CD14-positive monocyte (primary cell): ENCODE data around the gene NFU1. TPM values are rescaled to one million over a fixed set of nuclear protein-coding genes. Genes with fewer than 3 reads are reported as not detected.

Experiments used
- DNase-seq, 3 donors: peaks; one replicate each; pipeline ENCODE4 v3.0.0-alpha.2; 2011 to 2022
- H2AFZ ChIP-seq: 2 replicates; pipeline ENCODE4 v1.6.0; 2012; ENCODE audit warnings: mild to moderate bottlenecking, low read depth, low read length, inconsistent platforms; ENCODE audit not compliant: insufficient read depth, poor library complexity, severe bottlenecking
- H3K27ac ChIP-seq, 2 donors: 1 replicate in 1 of 2; 2 replicates in 1 of 2; pipeline ENCODE4 v1.5.1; 2012 to 2013; ENCODE audit warnings: low read length in 2 of 2, control low read depth in 1 of 2, inconsistent platforms in 1 of 2, low read depth in 1 of 2, mild to moderate bottlenecking in 1 of 2
- H3K27me3 ChIP-seq, 2 donors: one replicate each; pipeline versions ENCODE4 v1.6.0 to v1.6.1; 2011 to 2013; ENCODE audit warnings: low read length in 2 of 2; ENCODE audit not compliant: control insufficient read depth in 2 of 2, insufficient read depth in 2 of 2
- H3K36me3 ChIP-seq, 2 donors: replicated peaks in 1 of 2; 1 replicate in 1 of 2; 2 replicates in 1 of 2; pipeline versions ENCODE4 v1.5.1 to v1.6.1; 2012 to 2013; ENCODE audit warnings: low read length in 2 of 2, control low read depth in 1 of 2, inconsistent platforms in 1 of 2, mild to moderate bottlenecking in 1 of 2; ENCODE audit not compliant: insufficient read depth in 2 of 2, control insufficient read depth in 1 of 2
- H3K4me1 ChIP-seq, 2 donors: 1 replicate in 1 of 2; 2 replicates in 1 of 2; pipeline versions ENCODE4 v1.5.1 to v1.6.1; 2012 to 2013; ENCODE audit warnings: low read length in 2 of 2, control low read depth in 1 of 2, inconsistent platforms in 1 of 2, mild to moderate bottlenecking in 1 of 2, moderate library complexity in 1 of 2; ENCODE audit not compliant: insufficient read depth in 2 of 2, control insufficient read depth in 1 of 2
- H3K4me2 ChIP-seq: replicated peaks from 2 replicates; pipeline ENCODE3; 2012; ENCODE audit warnings: low read length, moderate library complexity, mild to moderate bottlenecking; ENCODE audit not compliant: poor library complexity, severe bottlenecking; ENCODE audit errors: extremely low read depth
- H3K4me3 ChIP-seq, 3 experiments: fragments of 200-600 bp in 1 of 3; sonication (generic) in 1 of 3; replicated peaks in 1 of 3; 1 replicate in 2 of 3; 2 replicates in 1 of 3; pipeline ENCODE4 v1.5.1; 2011 to 2013; ENCODE audit warnings: low read length in 3 of 3, mild to moderate bottlenecking in 3 of 3, control low read depth in 2 of 3, low read depth in 2 of 3, inconsistent platforms in 1 of 3, moderate library complexity in 1 of 3
- H3K79me2 ChIP-seq: 2 replicates; pipeline ENCODE4 v1.6.0; 2012; ENCODE audit warnings: mild to moderate bottlenecking, control low read depth, inconsistent platforms, low read length, moderate library complexity; ENCODE audit not compliant: insufficient read depth
- H3K9ac ChIP-seq: 2 replicates; pipeline ENCODE4 v1.6.0; 2017; ENCODE audit warnings: low read length, mild to moderate bottlenecking; ENCODE audit not compliant: insufficient read depth, poor library complexity, severe bottlenecking
- H3K9me3 ChIP-seq, 2 donors: replicated peaks in 1 of 2; 1 replicate in 1 of 2; 2 replicates in 1 of 2; pipeline versions ENCODE4 v1.5.1 to v1.6.1; 2012 to 2013; ENCODE audit warnings: low read length in 2 of 2, control low read depth in 1 of 2; ENCODE audit not compliant: control insufficient read depth in 1 of 2, insufficient read depth in 1 of 2
- H4K20me1 ChIP-seq: 2 replicates; pipeline ENCODE4 v1.6.0; 2012; ENCODE audit warnings: mild to moderate bottlenecking, low read length, control low read depth, moderate library complexity; ENCODE audit not compliant: insufficient read depth
- H3K27ac Mint-ChIP-seq, 7 donors: one replicate each; pipeline ENCODE4 v1.8.0; 2020; ENCODE audit warnings: mild to moderate bottlenecking in 7 of 7, mixed read lengths in 7 of 7, moderate library complexity in 6 of 7, inconsistent platforms in 2 of 7
- H3K27me3 Mint-ChIP-seq, 3 donors: one replicate each; pipeline ENCODE4 v1.8.0; 2021 to 2022; ENCODE audit warnings: low read depth in 3 of 3, mild to moderate bottlenecking in 3 of 3, mixed read lengths in 3 of 3, moderate library complexity in 3 of 3, inconsistent platforms in 1 of 3
- H3K36me3 Mint-ChIP-seq, 2 donors: one replicate each; pipeline ENCODE4 v1.8.0; 2020; ENCODE audit warnings: mixed read lengths in 2 of 2, inconsistent platforms in 1 of 2, mild to moderate bottlenecking in 1 of 2
- H3K4me1 Mint-ChIP-seq: one replicate; pipeline ENCODE4 v1.8.0; 2020; ENCODE audit warnings: mild to moderate bottlenecking, mixed read lengths
- H3K4me3 Mint-ChIP-seq, 2 donors: one replicate each; pipeline ENCODE4 v1.8.0; 2020; ENCODE audit warnings: mild to moderate bottlenecking in 2 of 2, mixed read lengths in 2 of 2, moderate library complexity in 1 of 2
- H3K9me3 Mint-ChIP-seq, 7 donors: one replicate each; pipeline ENCODE4 v1.8.0; 2020 to 2022; ENCODE audit warnings: mixed read lengths in 7 of 7, mild to moderate bottlenecking in 6 of 7, moderate library complexity in 6 of 7, inconsistent platforms in 2 of 7
- CTCF ChIP-seq: fragments of 200-600 bp; IDR thresholded peaks from one replicate; pipeline ENCODE4 v1.8.0; 2022; ENCODE audit warnings: antibody characterized with exemption, mild to moderate bottlenecking
- WGBS: methylation state at CpG from one replicate; pipeline ENCODE4 v1.1.5; 2013; ENCODE audit warnings: missing lambda C conversion rate; ENCODE audit not compliant: insufficient coverage; 5-methylcytosine and 5-hydroxymethylcytosine counted together
- intact Hi-C, 2 donors: fragments of 100-400 bp; cut with micrococcal nuclease; formaldehyde crosslinking; loops; one replicate each; pipeline versions ENCODE4 v1.15.0 to v1.15.1; 2023
- polyA plus RNA-seq, 3 donors: library from polyadenylated mRNA; depleted of rRNA in 1 of 3; unstranded in 2 of 3; stranded (reverse) in 1 of 3; fragments of 300-500 nt in 2 of 3; fragments of >200 nt in 1 of 3; fragmentation: Illumina TruSeq in 2 of 3; gene quantifications; 1 replicate in 2 of 3; 2 replicates in 1 of 3; pipeline ENCODE4 v1.2.3, GENCODE V29; 2012 to 2021

Gene NFU1
- polyA plus RNA-seq, 3 donors, result 10.5 to 56.1 (median 43.0) TPM

GRCh38 chr2:69390001-69390400 is 47.2 kb downstream of the NFU1 start:
- no peaks in the 10 kb centered on the region for H3K9me3 ChIP-seq
- H3K4me2 ChIP-seq, result no peak overlapping the region
- peaks cover 21% of the 10 kb centered on the region for H3K79me2 ChIP-seq
- H4K20me1 ChIP-seq, result no peaks in the 10 kb centered on the region
- H3K4me1 ChIP-seq, result peaks cover 31 to 36% of the 10 kb centered on the region in 2 donors
- H3K27ac ChIP-seq, result no peak overlapping the region
- Mint-ChIP-seq H3K9me3 (no peaks in the 10 kb centered on the region), H3K36me3 (peaks cover 14% of the 10 kb centered on the region in 2 donors), H3K27ac (no peak overlapping the region), H3K4me1 (peaks cover 36% of the 10 kb centered on the region), H3K27me3 (peaks cover 0 to 1% (median 0%) of the 10 kb centered on the region in 3 donors), H3K4me3 (no peak overlapping the region)
- intact Hi-C loops, result no loop called here
- H2AFZ ChIP-seq, result no peak overlapping the region
- H3K36me3 ChIP-seq, result peaks cover 0 to 13% of the 10 kb centered on the region in 2 donors
- TF ChIP-seq CTCF, result no peak
- H3K27me3 ChIP-seq, result no peaks in the 10 kb centered on the region
- H3K4me3 ChIP-seq, result no peak overlapping the region
- no peak overlapping the region for H3K9ac ChIP-seq
- WGBS, result 96% methylated on average over 3 of the region's 3 CpGs
- no peak for DNase-seq

- Mint-ChIP-seq H3K36me3 (peaks cover 8% of the 10 kb centered on the region in 2 donors), H3K4me3 (no peak overlapping the region), H3K27me3 (peaks cover 0 to 2% (median 1%) of the 10 kb centered on the region in 3 donors), H3K27ac (no peak overlapping the region), H3K9me3 (no peaks in the 10 kb centered on the region), H3K4me1 (peaks cover 40% of the 10 kb centered on the region)
- Histone ChIP-seq H3K4me1 (peaks cover 31 to 36% of the 10 kb centered on the region in 2 donors), H2AFZ (no peak overlapping the region), H3K36me3 (peaks cover 0 to 8% of the 10 kb centered on the region in 2 donors), H4K20me1 (no peaks in the 10 kb centered on the region), H3K9me3 (no peaks in the 10 kb centered on the region), H3K27me3 (no peaks in the 10 kb centered on the region), H3K4me2 (no peak overlapping the region), H3K4me3 (no peak overlapping the region), H3K27ac (no peak overlapping the region), H3K79me2 (peaks cover 28% of the 10 kb centered on the region), H3K9ac (no peak overlapping the region)
- intact Hi-C loops, result loop anchor here (5.0 to 10.0 kb wide), 3 partner anchors 48 to 913 kb away; partner anchors contain the start of genes NFU1 (in 2 of the 2) and FAM136A (in 1 of the 2)
- WGBS, result no CpG with 5 or more reads among the region's 3 CpGs
- DNase-seq, result no peak
- TF ChIP-seq CTCF, result no peak
These were observed 48.0 kb downstream of the NFU1 start for GRCh38 chr2:69389271-69389670.
